ENCODE results near the gene THADA. TPM values are rescaled to one million over a fixed set of nuclear protein-coding genes. Genes with fewer than 3 reads are reported as not detected.
A peak's percentile ranks its signal among the peaks of the same experiment; 100 is the strongest.

Gene THADA
- total RNA-seq, 1 donor from 2014 or later, result 41.2 TPM

- H3K27ac ChIP-seq, result peak overlapping the region; percentile 100
- H3K36me3 ChIP-seq, result peaks cover 34% of the 10 kb centered on the region
- intact Hi-C loops (cut with DNase I), result loop anchor here (10.0 kb wide), 2 partner anchors 48 to 262 kb away; no protein-coding TSS in a partner anchor
- ATAC-seq (no peak), DNase-seq (peak; percentile 12)
- peak overlapping the region; percentile 95 for H3K4me3 ChIP-seq
- no peaks in the 10 kb centered on the region for H3K9me3 ChIP-seq
- no peak for TF ChIP-seq CTCF (IDR thresholded peaks at IDR 0.05)
- H3K4me1 ChIP-seq, result peaks cover 57% of the 10 kb centered on the region
- H3K27me3 ChIP-seq (ENCODE audit: low read depth), result no peaks in the 10 kb centered on the region
Measured at GRCh38 chr2:43222475-43223309, 373.1 kb downstream of the THADA start.

GRCh38 chr2:43221763-43222474, 373.9 kb downstream of the THADA start:
- Histone ChIP-seq H3K27me3 (ENCODE audit: low read depth) (no peaks in the 10 kb centered on the region), H3K9me3 (no peaks in the 10 kb centered on the region), H3K4me3 (peak overlapping the region; percentile 95), H3K36me3 (peaks cover 34% of the 10 kb centered on the region), H3K4me1 (peaks cover 61% of the 10 kb centered on the region), H3K27ac (peak overlapping the region; percentile 100)
- DNase-seq, result peak; percentile 88
- no peak for TF ChIP-seq CTCF (IDR thresholded peaks at IDR 0.05)
- peak in 1 of 2 donors; percentile 13 for ATAC-seq
- intact Hi-C loops (cut with DNase I), result loop anchor here (10.0 kb wide), 2 partner anchors 47 to 263 kb away; no protein-coding TSS in a partner anchor

- TF ChIP-seq CTCF (IDR thresholded peaks at IDR 0.05), result no peak
- no peaks in the 10 kb centered on the region for H3K9me3 ChIP-seq
- H3K4me3 ChIP-seq, result peak overlapping the region; percentile 95
- H3K4me1 ChIP-seq, result peaks cover 61% of the 10 kb centered on the region
- no peak for ATAC-seq
- peak; percentile 64 for DNase-seq
- peaks cover 34% of the 10 kb centered on the region for H3K36me3 ChIP-seq
- intact Hi-C loops (cut with DNase I), result loop anchor here (10.0 kb wide), 2 partner anchors 46 to 264 kb away; no protein-coding TSS in a partner anchor
- no peaks in the 10 kb centered on the region for H3K27me3 ChIP-seq (ENCODE audit: low read depth)
- peak overlapping the region; percentile 100 for H3K27ac ChIP-seq
Measured at GRCh38 chr2:43221124-43221762, 374.6 kb downstream of the THADA start.

GRCh38 chr2:43220760-43221123, 375.1 kb downstream of the THADA start:
- DNase-seq, result no peak
- H3K9me3 ChIP-seq, result no peaks in the 10 kb centered on the region
- H3K27me3 ChIP-seq (ENCODE audit: low read depth), result no peaks in the 10 kb centered on the region
- peaks cover 34% of the 10 kb centered on the region for H3K36me3 ChIP-seq
- ATAC-seq, result no peak
- H3K27ac ChIP-seq, result peak overlapping the region; percentile 100
- intact Hi-C loops (cut with DNase I), result loop anchor here (10.0 kb wide), 2 partner anchors 46 to 264 kb away; no protein-coding TSS in a partner anchor
- H3K4me1 ChIP-seq, result peaks cover 61% of the 10 kb centered on the region
- TF ChIP-seq CTCF (IDR thresholded peaks at IDR 0.05), result no peak
- peak overlapping the region; percentile 95 for H3K4me3 ChIP-seq

- intact Hi-C loops (cut with DNase I), result loop anchor here (10.0 kb wide), 2 partner anchors 45 to 265 kb away; no protein-coding TSS in a partner anchor
- Histone ChIP-seq H3K9me3 (no peaks in the 10 kb centered on the region), H3K36me3 (peaks cover 33% of the 10 kb centered on the region), H3K27me3 (ENCODE audit: low read depth) (no peaks in the 10 kb centered on the region), H3K4me3 (peak overlapping the region; percentile 95), H3K4me1 (peaks cover 61% of the 10 kb centered on the region), H3K27ac (peak overlapping the region; percentile 100)
- TF ChIP-seq CTCF (IDR thresholded peaks at IDR 0.05), result no peak
- no peak for DNase-seq
- ATAC-seq, result no peak
Measured at GRCh38 chr2:43220229-43220751, 375.5 kb downstream of the THADA start.
